Measurements from ENCODE around the gene C17orf50. TPM values are rescaled to one million over a fixed set of nuclear protein-coding genes. Genes with fewer than 3 reads are reported as not detected.
A peak's percentile ranks its signal among the peaks of the same experiment; 100 is the strongest.

The C17orf50 gene
- total RNA-seq, 1 donor from 2014 or later = not detected

- no peak for TF ChIP-seq CTCF (IDR thresholded peaks at IDR 0.05)
- no peak for DNase-seq (ENCODE audit: extremely low spot score, unreplicated experiment)
- H3K27me3 Mint-ChIP-seq (ENCODE audit: unreplicated experiment) = peaks cover 33% of the 10 kb centered on the region
- no peak overlapping the region for H3K27ac Mint-ChIP-seq (ENCODE audit: unreplicated experiment)
- no peaks in the 10 kb centered on the region for H3K9me3 Mint-ChIP-seq (ENCODE audit: unreplicated experiment)
- H3K4me3 Mint-ChIP-seq (ENCODE audit: unreplicated experiment) = no peak overlapping the region
- H3K4me1 Mint-ChIP-seq (ENCODE audit: unreplicated experiment) = peaks cover 31% of the 10 kb centered on the region
- no peaks in the 10 kb centered on the region for H3K36me3 Mint-ChIP-seq (ENCODE audit: unreplicated experiment)
These were observed 36.3 kb downstream of the C17orf50 start for GRCh38 chr17:35796942-35797341.

- no peak for TF ChIP-seq CTCF (IDR thresholded peaks at IDR 0.05)
- no peaks in the 10 kb centered on the region for H3K36me3 Mint-ChIP-seq (ENCODE audit: unreplicated experiment)
- H3K4me1 Mint-ChIP-seq (ENCODE audit: unreplicated experiment) = peaks cover 31% of the 10 kb centered on the region
- no peak overlapping the region for H3K27ac Mint-ChIP-seq (ENCODE audit: unreplicated experiment)
- no peak overlapping the region for H3K4me3 Mint-ChIP-seq (ENCODE audit: unreplicated experiment)
- peaks cover 29% of the 10 kb centered on the region for H3K27me3 Mint-ChIP-seq (ENCODE audit: unreplicated experiment)
- DNase-seq (ENCODE audit: extremely low spot score, unreplicated experiment) = peak; percentile 63
- no peaks in the 10 kb centered on the region for H3K9me3 Mint-ChIP-seq (ENCODE audit: unreplicated experiment)
These were observed 36.7 kb downstream of the C17orf50 start for GRCh38 chr17:35797370-35797769.

GRCh38 chr17:35797918-35798317 is 37.2 kb downstream of the C17orf50 start:
- Mint-ChIP-seq H3K4me3 (ENCODE audit: unreplicated experiment) (no peak overlapping the region), H3K9me3 (ENCODE audit: unreplicated experiment) (no peaks in the 10 kb centered on the region), H3K27ac (ENCODE audit: unreplicated experiment) (no peak overlapping the region), H3K4me1 (ENCODE audit: unreplicated experiment) (peaks cover 31% of the 10 kb centered on the region), H3K36me3 (ENCODE audit: unreplicated experiment) (no peaks in the 10 kb centered on the region), H3K27me3 (ENCODE audit: unreplicated experiment) (peaks cover 26% of the 10 kb centered on the region)
- TF ChIP-seq CTCF (IDR thresholded peaks at IDR 0.05) = no peak
- DNase-seq (ENCODE audit: extremely low spot score, unreplicated experiment) = peak; percentile 21

GRCh38 chr17:35799942-35800341 is 39.3 kb downstream of the C17orf50 start:
- peak; percentile 90 for DNase-seq (ENCODE audit: extremely low spot score, unreplicated experiment)
- Mint-ChIP-seq H3K4me1 (ENCODE audit: unreplicated experiment) (peaks cover 30% of the 10 kb centered on the region), H3K4me3 (ENCODE audit: unreplicated experiment) (no peak overlapping the region), H3K27me3 (ENCODE audit: unreplicated experiment) (peaks cover 11% of the 10 kb centered on the region), H3K9me3 (ENCODE audit: unreplicated experiment) (no peaks in the 10 kb centered on the region), H3K36me3 (ENCODE audit: unreplicated experiment) (no peaks in the 10 kb centered on the region), H3K27ac (ENCODE audit: unreplicated experiment) (peak overlapping the region; percentile 33)
- no peak for TF ChIP-seq CTCF (IDR thresholded peaks at IDR 0.05)

- H3K4me1 Mint-ChIP-seq (ENCODE audit: unreplicated experiment) = peaks cover 28% of the 10 kb centered on the region
- H3K4me3 Mint-ChIP-seq (ENCODE audit: unreplicated experiment) = no peak overlapping the region
- H3K36me3 Mint-ChIP-seq (ENCODE audit: unreplicated experiment) = no peaks in the 10 kb centered on the region
- no peak overlapping the region for H3K27ac Mint-ChIP-seq (ENCODE audit: unreplicated experiment)
- DNase-seq (ENCODE audit: extremely low spot score, unreplicated experiment) = peak; percentile 66
- H3K9me3 Mint-ChIP-seq (ENCODE audit: unreplicated experiment) = no peaks in the 10 kb centered on the region
- peaks cover 11% of the 10 kb centered on the region for H3K27me3 Mint-ChIP-seq (ENCODE audit: unreplicated experiment)
- TF ChIP-seq CTCF (IDR thresholded peaks at IDR 0.05) = no peak
These were observed 41.0 kb downstream of the C17orf50 start for GRCh38 chr17:35801583-35802224.

Data from osteocyte (in vitro differentiated cells).